HG02759 (cell line): ENCODE data around the gene DLK1.

Experiments used
- ATAC-seq: cut with Tn5 transposase; IDR thresholded peaks from one replicate; pipeline ENCODE4 v1.9.1; 2021; ENCODE audit warnings: mild to moderate bottlenecking, moderate library complexity; ENCODE audit not compliant: unreplicated experiment

The DLK1 gene

GRCh38 chr14:100712490-100712889 is 14.2 kb upstream of the DLK1 start:
- no peak for ATAC-seq

- no peak for ATAC-seq
Measured at GRCh38 chr14:100713705-100714104, 13.0 kb upstream of the DLK1 start.

- ATAC-seq, result no peak
Measured at GRCh38 chr14:100714258-100714892, 12.3 kb upstream of the DLK1 start.

- no peak for ATAC-seq
Measured at GRCh38 chr14:100715332-100715731, 11.4 kb upstream of the DLK1 start.

GRCh38 chr14:100715803-100716202 is 10.9 kb upstream of the DLK1 start:
- no peak for ATAC-seq

GRCh38 chr14:100717386-100717785 is 9.3 kb upstream of the DLK1 start:
- ATAC-seq, result no peak

GRCh38 chr14:100719976-100720520 is 6.6 kb upstream of the DLK1 start:
- no peak for ATAC-seq

- ATAC-seq, result no peak
Measured at GRCh38 chr14:100721568-100721967, 5.1 kb upstream of the DLK1 start.

- no peak for ATAC-seq
Measured at GRCh38 chr14:100722367-100722766, 4.3 kb upstream of the DLK1 start.

- no peak for ATAC-seq
Measured at GRCh38 chr14:100723135-100723829, 3.4 kb upstream of the DLK1 start.

- no peak for ATAC-seq
Measured at GRCh38 chr14:100723830-100724437, 2.8 kb upstream of the DLK1 start.

- ATAC-seq, result no peak
Measured at GRCh38 chr14:100724536-100724935, 2.2 kb upstream of the DLK1 start.

GRCh38 chr14:100725587-100726387 is 905 bp upstream of the DLK1 start:
- ATAC-seq, result no peak

- no peak for ATAC-seq
Measured at GRCh38 chr14:100727086-100727872, 587 bp downstream of the DLK1 start.

GRCh38 chr14:100727873-100728240 is 1.2 kb downstream of the DLK1 start:
- no peak for ATAC-seq

- no peak for ATAC-seq
Measured at GRCh38 chr14:100728962-100729361, 2.3 kb downstream of the DLK1 start.

- ATAC-seq, result no peak
Measured at GRCh38 chr14:100729982-100730381, 3.3 kb downstream of the DLK1 start.

- ATAC-seq, result no peak
Measured at GRCh38 chr14:100730581-100730980, 3.9 kb downstream of the DLK1 start.

- no peak for ATAC-seq
Measured at GRCh38 chr14:100731011-100731670, 4.4 kb downstream of the DLK1 start.
